IMR-90 (cell line): ENCODE measurements around the gene NUP93. TPM values are rescaled to one million over a fixed set of nuclear protein-coding genes. Genes with fewer than 3 reads are reported as not detected.

Source experiments
- ATAC-seq: fragments of 200-7000 bp; cut with Tn5 transposase; 2 replicates; pipeline ENCODE4 v1.9.1; 2020; ENCODE audit warnings: low read depth, mild to moderate bottlenecking, moderate library complexity
- BruUV-seq: library from RNA; stranded (reverse); fragments of 400-500 nt; replicated peaks from 2 replicates; lab custom pipeline; 2021; lab: Mats Ljungman, UMichigan
- CTCF ChIA-PET: fragments of 300-600 bp; formaldehyde crosslinking; extraction: SDS; loops from one replicate; lab custom pipeline; 2021; ENCODE audit warnings: antibody characterized with exemption; lab: Yijun Ruan, JAX
- POLR2A ChIA-PET: fragments of 300-600 bp; sonication (Branson Sonifier 250); formaldehyde crosslinking; loops from one replicate; lab custom pipeline; 2022; ENCODE audit warnings: antibody characterized with exemption; ENCODE audit not compliant: unreplicated experiment; lab: Charles Lee
- DNase-seq: peaks from one replicate; pipeline ENCODE4 v3.0.0; 2013
- H2AFZ ChIP-seq: replicated peaks from 2 replicates; pipeline ENCODE3; 2013; ENCODE audit warnings: low read length, mild to moderate bottlenecking; ENCODE audit not compliant: poor library complexity
- H2AK5ac ChIP-seq: 2 replicates; pipeline ENCODE4 v1.6.1; 2013; ENCODE audit warnings: low read depth, low read length, inconsistent platforms
- H2AK9ac ChIP-seq: replicated peaks from 2 replicates; pipeline ENCODE3; 2013; ENCODE audit warnings: mild to moderate bottlenecking, low read depth, low read length, moderate library complexity; ENCODE audit not compliant: poor library complexity
- H2BK120ac ChIP-seq: 2 replicates; pipeline ENCODE4 v1.6.1; 2013; ENCODE audit warnings: low read depth, low read length, inconsistent platforms
- H2BK15ac ChIP-seq: 3 replicates; pipeline ENCODE4 v1.6.1; 2013; ENCODE audit warnings: low read depth, low read length, inconsistent platforms
- H2BK20ac ChIP-seq: 2 replicates; pipeline ENCODE4 v1.6.1; 2013; ENCODE audit warnings: low read depth, mild to moderate bottlenecking, inconsistent platforms, low read length, moderate library complexity
- H2BK5ac ChIP-seq: 2 replicates; pipeline ENCODE4 v1.6.1; 2013; ENCODE audit warnings: mild to moderate bottlenecking, low read depth, low read length, inconsistent platforms; ENCODE audit not compliant: poor library complexity, severe bottlenecking
- H3K14ac ChIP-seq: replicated peaks from 2 replicates; pipeline ENCODE4 v1.6.1; 2013; ENCODE audit warnings: low read depth, low read length, inconsistent platforms
- H3K18ac ChIP-seq: 2 replicates; pipeline ENCODE4 v1.6.1; 2013; ENCODE audit warnings: low read depth, low read length, control low read depth
- H3K23ac ChIP-seq: 2 replicates; pipeline ENCODE4 v1.6.1; 2013; ENCODE audit warnings: low read depth, low read length, inconsistent platforms
- H3K27ac ChIP-seq: 2 replicates; pipeline ENCODE4 v1.5.1; 2013; ENCODE audit warnings: mild to moderate bottlenecking, control low read depth, low read length; ENCODE audit not compliant: insufficient read depth
- H3K27me3 ChIP-seq: 2 replicates; pipeline ENCODE4 v1.6.1; 2013; ENCODE audit warnings: low read length; ENCODE audit not compliant: control insufficient read depth, insufficient read depth
- H3K36me3 ChIP-seq: 2 replicates; pipeline ENCODE4 v1.6.1; 2013; ENCODE audit warnings: low read length, mixed read lengths; ENCODE audit not compliant: control insufficient read depth, insufficient read depth
- H3K4ac ChIP-seq: 2 replicates; pipeline ENCODE4 v1.6.1; 2013; ENCODE audit warnings: low read depth, low read length, inconsistent platforms
- H3K4me1 ChIP-seq: 2 replicates; pipeline ENCODE4 v1.6.1; 2013; ENCODE audit warnings: low read length, mixed read lengths; ENCODE audit not compliant: control insufficient read depth, insufficient read depth
- H3K4me2 ChIP-seq: 2 replicates; pipeline ENCODE4 v1.6.1; 2013; ENCODE audit warnings: low read depth, mild to moderate bottlenecking, control low read depth, low read length, moderate library complexity
- H3K4me3 ChIP-seq: 2 replicates; pipeline ENCODE4 v1.5.1; 2013; ENCODE audit warnings: low read depth, mild to moderate bottlenecking, control low read depth, low read length, moderate library complexity; ENCODE audit not compliant: insufficient read depth
- H3K56ac ChIP-seq: 2 replicates; pipeline ENCODE4 v1.6.1; 2013; ENCODE audit warnings: low read length, inconsistent platforms; ENCODE audit not compliant: insufficient read depth; ENCODE audit errors: extremely low read depth
- H3K79me1 ChIP-seq, 2 experiments: 2 replicates each; pipeline ENCODE4 v1.6.1; 2013; ENCODE audit warnings: low read length in 2 of 2, inconsistent platforms in 1 of 2, low read depth in 1 of 2
- H3K9ac ChIP-seq: 2 replicates; pipeline ENCODE4 v1.6.1; 2013; ENCODE audit warnings: low read depth, low read length, control low read depth
- H3K9me1 ChIP-seq: 2 replicates; pipeline ENCODE4 v1.6.1; 2013; ENCODE audit warnings: low read length, inconsistent platforms; ENCODE audit not compliant: insufficient read depth
- H3K9me3 ChIP-seq: 2 replicates; pipeline ENCODE4 v1.6.1; 2013; ENCODE audit warnings: low read length; ENCODE audit not compliant: control insufficient read depth, insufficient read depth
- H4K20me1 ChIP-seq: 2 replicates; pipeline ENCODE4 v1.6.1; 2013; ENCODE audit warnings: low read length, inconsistent platforms; ENCODE audit not compliant: insufficient read depth
- H4K5ac ChIP-seq: 2 replicates; pipeline ENCODE4 v1.6.1; 2013; ENCODE audit warnings: mild to moderate bottlenecking, low read depth, low read length, control low read depth
- H4K8ac ChIP-seq, 2 experiments: 2 replicates each; pipeline ENCODE4 v1.6.1; 2013; ENCODE audit warnings: low read depth in 2 of 2, low read length in 2 of 2, control low read depth in 1 of 2, inconsistent platforms in 1 of 2
- H4K91ac ChIP-seq: 2 replicates; pipeline ENCODE4 v1.6.1; 2013; ENCODE audit warnings: low read depth, low read length, inconsistent platforms; ENCODE audit not compliant: insufficient read depth
- BHLHE40 ChIP-seq: fragments of 150-350 bp; IDR thresholded peaks from 2 replicates; pipeline ENCODE4 v1.6.1; 2016; ENCODE audit warnings: mild to moderate bottlenecking, low read depth, low read length
- CEBPB ChIP-seq: IDR thresholded peaks from 2 replicates; pipeline ENCODE4 v1.6.1; 2012; ENCODE audit warnings: low read depth, low read length, improper control_type of control experiment
- CHD1 ChIP-seq: IDR thresholded peaks from 2 replicates; pipeline ENCODE4 v1.6.1; 2012; ENCODE audit warnings: low read depth, low read length, improper control_type of control experiment
- CTCF ChIP-seq: conservative IDR thresholded peaks from 2 replicates; pipeline ENCODE4 v1.5.1; 2012; ENCODE audit warnings: mild to moderate bottlenecking, low read depth, low read length, improper control_type of control experiment
- ELK1 ChIP-seq: fragments of 150-350 bp; IDR thresholded peaks from 2 replicates; pipeline ENCODE4 v1.6.1; 2016; ENCODE audit warnings: low read depth, mild to moderate bottlenecking, low read length, moderate library complexity, borderline replicate concordance
- FOS ChIP-seq: fragments of 150-350 bp; IDR thresholded peaks from 2 replicates; pipeline ENCODE4 v1.6.1; 2016; ENCODE audit warnings: low read depth, low read length
- MAFK ChIP-seq: IDR thresholded peaks from 2 replicates; pipeline ENCODE4 v1.6.1; 2012; ENCODE audit warnings: low read depth, low read length, improper control_type of control experiment
- MAZ ChIP-seq: IDR thresholded peaks from 2 replicates; pipeline ENCODE4 v1.6.1; 2012; ENCODE audit warnings: low read depth, mild to moderate bottlenecking, low read length, improper control_type of control experiment, moderate library complexity, borderline replicate concordance
- MXI1 ChIP-seq: IDR thresholded peaks from 2 replicates; pipeline ENCODE4 v1.6.1; 2012; ENCODE audit warnings: low read depth, mild to moderate bottlenecking, low read length, moderate library complexity, borderline replicate concordance
- NFE2L2 ChIP-seq: fragments of 150-350 bp; IDR thresholded peaks from 2 replicates; pipeline ENCODE4 v1.6.1; 2016; ENCODE audit warnings: low read depth, mild to moderate bottlenecking, low read length
- POLR2A ChIP-seq: IDR thresholded peaks from 2 replicates; pipeline ENCODE4 v1.6.1; 2012; ENCODE audit warnings: mild to moderate bottlenecking, low read depth, low read length
- RAD21 ChIP-seq: IDR thresholded peaks from 2 replicates; pipeline ENCODE4 v1.6.1; 2012; ENCODE audit warnings: low read length, improper control_type of control experiment
- RCOR1 ChIP-seq: IDR thresholded peaks from 2 replicates; pipeline ENCODE4 v1.6.1; 2012; ENCODE audit warnings: mild to moderate bottlenecking, low read length, improper control_type of control experiment; ENCODE audit not compliant: insufficient replicate concordance
- RFX5 ChIP-seq: IDR thresholded peaks from 2 replicates; pipeline ENCODE4 v1.8.0; 2012; ENCODE audit warnings: low read depth, mild to moderate bottlenecking, low read length, moderate library complexity
- SMC3 ChIP-seq: fragments of 150-350 bp; IDR thresholded peaks from 2 replicates; pipeline ENCODE4 v1.6.1; 2016; ENCODE audit warnings: low read depth, mild to moderate bottlenecking, antibody characterized with exemption, low read length, moderate library complexity
- USF2 ChIP-seq: fragments of 150-350 bp; IDR thresholded peaks from 2 replicates; pipeline ENCODE4 v1.6.1; 2017; ENCODE audit warnings: mild to moderate bottlenecking, antibody characterized with exemption, low read length, low read depth
- WGBS, 2 experiments: methylation state at CpG; one replicate each; pipeline versions ENCODE4 v1.1.5 to v1.1.7; 2013; ENCODE audit warnings: missing lambda C conversion rate in 2 of 2; ENCODE audit not compliant: insufficient read length in 1 of 2; ENCODE audit errors: extremely low coverage in 2 of 2; 5-methylcytosine and 5-hydroxymethylcytosine counted together
- dilution Hi-C: fragments of 300-500 bp; cut with HindIII; formaldehyde crosslinking; loops from one replicate; pipeline ENCODE4 v1.14.3; 2018; ENCODE audit warnings: low sequenced_read_pairs; ENCODE audit not compliant: unreplicated experiment
- in situ Hi-C: fragments of 300-500 bp; cut with MboI; formaldehyde crosslinking; loops from 3 replicates; pipeline ENCODE4 v1.14.3; 2019; ENCODE audit warnings: low sequenced_read_pairs, inconsistent platforms, mixed read lengths
- intact Hi-C: fragments of 100-400 bp; cut with micrococcal nuclease; formaldehyde crosslinking; loops from 2 replicates; pipeline ENCODE4 v1.10.0; 2022
- polyA plus RNA-seq, 3 experiments: library from polyadenylated mRNA; depleted of rRNA; stranded (reverse); fragments of >200 nt; gene quantifications; 2 replicates each; pipeline ENCODE4 v1.2.3, GENCODE V29; 2012; ENCODE audit warnings: low replicate concordance in 1 of 3
- total RNA-seq: library from RNA; depleted of rRNA; stranded (reverse); fragments of >200 nt; gene quantifications from 2 replicates; pipeline ENCODE4 v1.2.3, GENCODE V29; 2012

Gene NUP93
- total and polyA plus RNA-seq, 2 of the 4 experiments (the other 2 are of a cell fraction), result 54.6 to 72.6 TPM

GRCh38 chr16:56747486-56748045, 17.6 kb downstream of the NUP93 start:
- peaks cover 52 to 71% of the 10 kb centered on the region in 2 experiments for H3K79me1 ChIP-seq
- intact Hi-C loops (no loop called here), dilution Hi-C loops (no loop called here), in situ Hi-C loops (no loop called here)
- ChIA-PET CTCF (no interaction called here), POLR2A (no interaction called here)
- H2AK5ac ChIP-seq, result no peak overlapping the region
- H3K4ac ChIP-seq, result no peak overlapping the region
- H2AFZ ChIP-seq, result no peak overlapping the region
- 0 out of 2 replicates have a peak overlapping the region, but pooled peaks have one; percentile 18 for H4K91ac ChIP-seq
- peaks cover 24% of the 10 kb centered on the region for H3K4me1 ChIP-seq
- H3K9ac ChIP-seq, result no peak overlapping the region
- H3K36me3 ChIP-seq, result peaks cover 4% of the 10 kb centered on the region; the same call in 1 of the 2 replicates
- H2BK5ac ChIP-seq, result peak overlapping the region; percentile 14
- no peak overlapping the region for H3K4me3 ChIP-seq
- H3K9me1 ChIP-seq, result peaks cover 25% of the 10 kb centered on the region
- WGBS, 2 experiments, result 67% methylated on average over 1 of the region's 1 CpG; no CpG with 5 or more reads in 1 of the 2 experiments
- no peak overlapping the region for H3K56ac ChIP-seq
- no peak overlapping the region for H3K27ac ChIP-seq
- peak overlapping the region; percentile 8; the same call in 1 of the 2 replicates for H3K23ac ChIP-seq
- peak overlapping the region; percentile 33; the same call in 1 of the 2 replicates for H2BK20ac ChIP-seq
- no peaks in the 10 kb centered on the region for H4K20me1 ChIP-seq
- no peak for ATAC-seq
- DNase-seq, result no peak
- no peak overlapping the region for H3K18ac ChIP-seq
- BruUV-seq, result no TSS peak
- peak overlapping the region; percentile 57 for H2BK120ac ChIP-seq
- H4K5ac ChIP-seq, result no peak overlapping the region
- H4K8ac ChIP-seq, result peak overlapping the region in 1 of 2 experiments; percentile 47; a peak in 1 of 4 replicates
- no peak overlapping the region for H2AK9ac ChIP-seq
- no peaks in the 10 kb centered on the region for H3K27me3 ChIP-seq
- no peak overlapping the region for H2BK15ac ChIP-seq
- H3K14ac ChIP-seq, result peak overlapping the region; percentile 30; the same call in 1 of the 2 replicates
- no peak for TF ChIP-seq RAD21
- no peak for TF ChIP-seq NFE2L2
- no peak for TF ChIP-seq SMC3
- TF ChIP-seq CHD1, result no peak
- TF ChIP-seq MXI1, result no peak
- no peak for TF ChIP-seq BHLHE40
- no peak for TF ChIP-seq MAZ
- TF ChIP-seq POLR2A, result no peak
- no peak for TF ChIP-seq FOS
- no peak for TF ChIP-seq MAFK
- no peak for TF ChIP-seq CEBPB
- TF ChIP-seq USF2, result no peak
- no peak for TF ChIP-seq ELK1
- no peak for TF ChIP-seq CTCF
- no peak for TF ChIP-seq RFX5
- TF ChIP-seq RCOR1, result no peak
- no peaks in the 10 kb centered on the region for H3K9me3 ChIP-seq
- H3K4me2 ChIP-seq, result peak overlapping the region; percentile 7; the same call in 1 of the 2 replicates
